Fibroblast of lung (primary cell): Measurements from ENCODE around the gene EML4.

Source experiments
- CTCF ChIP-seq, 2 donors: IDR thresholded peaks in 1 of 2; conservative IDR thresholded peaks in 1 of 2; 1 replicate in 1 of 2; 2 replicates in 1 of 2; pipeline ENCODE4 v1.5.1; 2011 to 2012; ENCODE audit warnings: low read length in 2 of 2, control low read depth in 1 of 2, inconsistent platforms in 1 of 2, low read depth in 1 of 2, mild to moderate bottlenecking in 1 of 2
- EZH2 ChIP-seq: IDR thresholded peaks from 2 replicates; pipeline ENCODE4 v1.5.1; 2012; ENCODE audit warnings: low read length, control low read depth, mild to moderate bottlenecking; ENCODE audit errors: missing control alignments

- TF ChIP-seq EZH2 (no peak), CTCF (conservative IDR thresholded peaks at IDR 0.05 in 1 of 2, IDR thresholded peaks at IDR 0.05 in 1 of 2; ENCODE audit: low read depth in 1 of 2, low read length in 2 of 2) (no peak)
Measured at GRCh38 chr2:42223067-42223854, 54.1 kb downstream of the EML4 start.
